Heart left ventricle (tissue), 16 donors: Measurements from ENCODE around the gene SIGLEC9. TPM values are rescaled to one million over a fixed set of nuclear protein-coding genes. Genes with fewer than 3 reads are reported as not detected.

ENCODE experiments used
- ATAC-seq, 4 donors: fragments of 200-7000 bp; cut with Tn5 transposase; one replicate each; pipeline ENCODE4 v1.9.1; 2020 to 2022; ENCODE audit warnings: moderate library complexity in 4 of 4, mild to moderate bottlenecking in 3 of 4, moderate number of reproducible peaks in 1 of 4
- DNase-seq, 5 donors: peaks; one replicate each; pipeline ENCODE4 v3.0.0-alpha.2; 2020
- H3K27ac ChIP-seq, 12 donors: fragments of 200-600 bp; sonication (generic) in 4 of 12; one replicate each; pipeline versions ENCODE4 v1.5.0 to v1.8.0; 2016 to 2022; ENCODE audit warnings: mild to moderate bottlenecking in 2 of 12
- H3K27me3 ChIP-seq, 9 donors: fragments of 200-600 bp; sonication (generic) in 2 of 9; one replicate each; pipeline versions ENCODE4 v1.5.1 to v1.8.0; 2016 to 2022; ENCODE audit warnings: mild to moderate bottlenecking in 3 of 9
- H3K36me3 ChIP-seq, 9 donors: fragments of 200-600 bp; sonication (generic) in 2 of 9; one replicate each; pipeline versions ENCODE4 v1.5.0 to v1.8.0; 2018 to 2022; ENCODE audit warnings: mild to moderate bottlenecking in 2 of 9
- H3K4me1 ChIP-seq, 12 donors: fragments of 200-600 bp; sonication (generic) in 4 of 12; one replicate each; pipeline versions ENCODE4 v1.5.0 to v1.8.0; 2016 to 2022; ENCODE audit warnings: mild to moderate bottlenecking in 3 of 12
- H3K4me3 ChIP-seq, 12 donors: fragments of 200-600 bp; sonication (generic) in 4 of 12; one replicate each; pipeline versions ENCODE4 v1.5.0 to v1.8.0; 2017 to 2022; ENCODE audit warnings: mild to moderate bottlenecking in 9 of 12, moderate library complexity in 4 of 12
- H3K9me3 ChIP-seq, 12 donors: fragments of 200-600 bp; sonication (generic) in 4 of 12; one replicate each; pipeline versions ENCODE4 v1.5.0 to v1.8.0; 2016 to 2022; ENCODE audit warnings: mild to moderate bottlenecking in 1 of 12
- POLR2A ChIP-seq, 2 donors: fragments of 450-650 bp; IDR thresholded peaks; one replicate each; pipeline ENCODE4 v1.6.1; 2017; ENCODE audit warnings: antibody characterized with exemption in 2 of 2, mild to moderate bottlenecking in 2 of 2, moderate library complexity in 2 of 2
- WGBS, 4 donors: extraction: QIAGEN DNeasy Blood & Tissue Kit in 2 of 4; methylation state at CpG; one replicate each; pipeline versions ENCODE4 v1.1.5 to v1.1.7; 2013 to 2018; 5-methylcytosine and 5-hydroxymethylcytosine counted together
- intact Hi-C, 10 donors: fragments of 100-400 bp; cut with DNase I; formaldehyde crosslinking; loops; one replicate each; pipeline versions ENCODE4 v1.11.1 to v1.14.2; 2022
- polyA plus RNA-seq, 2 donors: library from polyadenylated mRNA; stranded (reverse); fragments of 200-250 nt; gene quantifications; one replicate each; pipeline ENCODE4 v1.2.3, GENCODE V29; 2013
- total RNA-seq, 9 donors: library from RNA; depleted of rRNA in 2 of 9; stranded (reverse); fragments of >200 nt in 2 of 9; fragmentation: NEBNext Ultra II Directional in 3 of 9; extraction: Animal tissue kit (Norgen Biotek cat#: 25700) in 3 of 9; gene quantifications; one replicate each; pipeline versions ENCODE4 v1.1.0 to v1.2.4, GENCODE V29; 2016 to 2023
- TF ChIP-seq, protein P1 (sequence below), 12 donors: fragments of 200-600 bp; sonication (generic) in 4 of 12; IDR thresholded peaks; one replicate each; pipeline versions ENCODE4 v1.5.0 to v1.8.0; 2018 to 2022; ENCODE audit warnings: antibody characterized with exemption in 12 of 12, mild to moderate bottlenecking in 5 of 12
- donor health status: ischemic (EF 13 %, LVEDD 7.1; RV severe dilation, severe dysfunction).
- donor health status: healthy with polysubstance abuse.
- donor health status: DM: no; HTN: yes; CAD: no.
- donor health status: DM: no; HTN: no; CAD: no.
- donor health status: ischemic (EF 25% LVEDD 6.9; RV normal size, moderate dysfunction).
- donor health status: ischemic (EF 25% LVEDD 5.7; RV mildly dilated, moderate dysfunction).
- donor health status: healthy.
- donor health status: DM: yes; HTN: yes; CAD: no.
- donor health status: ischemic (EF 35%, LVEDD 5.7; RV mildly dilated, moderate dysfunction).
- donor health status: nonischemic (EF 11% LVEDD 7.7; RV severe dilation, severe dysfunction).
- donor health status: DM: yes; HTN: yes; CAD: no.
- donor health status: PGD.
- donor health status: ischemic (EF 29% LVEDD 5.4; RV normal size, mild dysfunction).
- donor health status: nonischemic (EF 23%, LVEDD 6.1; RV moderate dilation, normal function).

SIGLEC9 gene
- total and polyA plus RNA-seq, 11 donors: 0.27 to 18.5 (median 1.7) TPM

DNA sequence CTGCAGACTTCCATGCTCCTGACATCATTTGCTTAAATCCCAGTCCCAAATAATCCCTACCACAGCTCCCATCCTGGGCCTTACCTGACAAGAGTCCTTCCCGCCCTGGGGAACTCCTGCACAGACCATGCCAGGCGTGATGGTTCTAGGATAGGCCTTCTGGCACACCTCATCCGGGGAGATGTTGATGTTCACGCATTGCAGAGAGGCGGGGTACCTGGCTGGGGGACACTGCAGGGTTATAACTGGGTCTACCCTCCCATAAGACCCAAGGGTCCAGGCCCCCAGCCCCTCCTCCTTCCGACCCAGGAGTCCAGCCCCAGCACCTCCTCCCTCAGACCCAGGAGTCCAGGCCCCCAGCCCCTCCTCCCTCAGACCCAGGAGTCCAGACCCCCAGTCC is 46.0 kb upstream of the SIGLEC9 start:
- TF ChIP-seq, protein P1, sequence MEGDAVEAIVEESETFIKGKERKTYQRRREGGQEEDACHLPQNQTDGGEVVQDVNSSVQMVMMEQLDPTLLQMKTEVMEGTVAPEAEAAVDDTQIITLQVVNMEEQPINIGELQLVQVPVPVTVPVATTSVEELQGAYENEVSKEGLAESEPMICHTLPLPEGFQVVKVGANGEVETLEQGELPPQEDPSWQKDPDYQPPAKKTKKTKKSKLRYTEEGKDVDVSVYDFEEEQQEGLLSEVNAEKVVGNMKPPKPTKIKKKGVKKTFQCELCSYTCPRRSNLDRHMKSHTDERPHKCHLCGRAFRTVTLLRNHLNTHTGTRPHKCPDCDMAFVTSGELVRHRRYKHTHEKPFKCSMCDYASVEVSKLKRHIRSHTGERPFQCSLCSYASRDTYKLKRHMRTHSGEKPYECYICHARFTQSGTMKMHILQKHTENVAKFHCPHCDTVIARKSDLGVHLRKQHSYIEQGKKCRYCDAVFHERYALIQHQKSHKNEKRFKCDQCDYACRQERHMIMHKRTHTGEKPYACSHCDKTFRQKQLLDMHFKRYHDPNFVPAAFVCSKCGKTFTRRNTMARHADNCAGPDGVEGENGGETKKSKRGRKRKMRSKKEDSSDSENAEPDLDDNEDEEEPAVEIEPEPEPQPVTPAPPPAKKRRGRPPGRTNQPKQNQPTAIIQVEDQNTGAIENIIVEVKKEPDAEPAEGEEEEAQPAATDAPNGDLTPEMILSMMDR (IDR thresholded peaks at IDR 0.05): no peak
- TF ChIP-seq POLR2A (IDR thresholded peaks at IDR 0.05): no peak
- no peak for ATAC-seq
- DNase-seq: no peak
- Histone ChIP-seq H3K9me3 (peaks cover 0 to 11% (median 3%) of the 10 kb centered on the region in 12 donors), H3K36me3 (no peaks in the 10 kb centered on the region), H3K27me3 (no peaks in the 10 kb centered on the region), H3K27ac (no peak overlapping the region), H3K4me1 (peaks cover 0 to 8% (median 4%) of the 10 kb centered on the region in 12 donors), H3K4me3 (no peak overlapping the region)
- WGBS, 4 donors: 92 to 97% (median 94%) methylated on average over 6 of the region's 6 CpGs
- intact Hi-C loops: no loop called here

DNA sequence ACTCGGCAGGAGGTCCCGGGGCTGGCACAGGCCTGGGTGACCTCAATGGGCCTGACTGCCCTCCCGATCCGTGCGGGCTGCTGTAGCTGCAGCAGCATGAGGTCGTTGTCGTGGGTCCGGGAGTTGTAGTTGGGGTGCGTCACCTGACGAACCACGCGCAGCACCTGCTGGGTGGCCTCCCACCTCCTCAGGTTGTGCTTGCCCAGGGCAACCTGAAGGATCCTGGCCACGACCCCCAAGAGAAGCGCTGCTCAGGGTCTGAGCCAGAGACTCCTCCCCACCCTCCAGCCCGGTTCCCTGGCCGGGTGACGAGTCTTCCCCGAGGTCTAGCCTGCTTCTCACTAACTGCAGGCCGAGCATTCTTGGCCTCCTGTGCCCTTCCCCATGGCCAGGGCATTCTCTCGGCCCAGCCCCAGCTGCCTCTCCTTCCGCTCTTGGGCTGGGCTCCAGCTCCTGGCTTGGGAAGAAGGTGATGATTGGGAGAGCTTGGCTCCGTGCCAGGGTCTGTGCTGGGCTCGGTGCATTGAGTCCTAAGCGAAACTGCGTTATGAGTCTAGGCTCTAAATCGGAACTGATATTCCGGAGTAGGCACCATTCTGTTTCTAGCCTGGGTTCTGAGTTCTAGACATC is 45.1 kb upstream of the SIGLEC9 start:
- H3K4me3 ChIP-seq: no peak overlapping the region
- 64 to 68% (median 65%) methylated on average over 25 to 27 of the region's 27 CpGs for WGBS, 4 donors
- TF ChIP-seq, protein P1 (IDR thresholded peaks at IDR 0.05): no peak
- TF ChIP-seq POLR2A (IDR thresholded peaks at IDR 0.05): no peak
- peaks cover 0 to 2% (median 0%) of the 10 kb centered on the region in 12 donors for H3K9me3 ChIP-seq
- H3K27me3 ChIP-seq: no peaks in the 10 kb centered on the region
- DNase-seq (peak; percentile 40 to 89 (median 83)), ATAC-seq (peak; percentile 26 to 91 (median 84))
- no peaks in the 10 kb centered on the region for H3K36me3 ChIP-seq
- H3K4me1 ChIP-seq: peaks cover 0 to 8% (median 4%) of the 10 kb centered on the region in 12 donors
- intact Hi-C loops: loop anchor here in 1 of 10 donors (5.0 kb wide), 1 partner anchor 47 kb away; no protein-coding TSS in a partner anchor
- no peak overlapping the region for H3K27ac ChIP-seq

GRCh38 chr19:51081476-51081875 is 43.2 kb upstream of the SIGLEC9 start:
- no peak overlapping the region for H3K4me3 ChIP-seq
- H3K27me3 ChIP-seq: no peaks in the 10 kb centered on the region
- intact Hi-C loops: loop anchor here in 1 of 10 donors (5.0 kb wide), 1 partner anchor 49 kb away; no protein-coding TSS in a partner anchor
- TF ChIP-seq, protein P1 (IDR thresholded peaks at IDR 0.05): no peak
- TF ChIP-seq POLR2A (IDR thresholded peaks at IDR 0.05): no peak
- peaks cover 0 to 8% (median 4%) of the 10 kb centered on the region in 12 donors for H3K4me1 ChIP-seq
- H3K36me3 ChIP-seq: no peaks in the 10 kb centered on the region
- H3K9me3 ChIP-seq: no peaks in the 10 kb centered on the region
- H3K27ac ChIP-seq: no peak overlapping the region
- WGBS, 4 donors: 79 to 85% (median 80%) methylated on average over 9 to 14 of the region's 14 CpGs
- ATAC-seq (no peak), DNase-seq (no peak)

DNA sequence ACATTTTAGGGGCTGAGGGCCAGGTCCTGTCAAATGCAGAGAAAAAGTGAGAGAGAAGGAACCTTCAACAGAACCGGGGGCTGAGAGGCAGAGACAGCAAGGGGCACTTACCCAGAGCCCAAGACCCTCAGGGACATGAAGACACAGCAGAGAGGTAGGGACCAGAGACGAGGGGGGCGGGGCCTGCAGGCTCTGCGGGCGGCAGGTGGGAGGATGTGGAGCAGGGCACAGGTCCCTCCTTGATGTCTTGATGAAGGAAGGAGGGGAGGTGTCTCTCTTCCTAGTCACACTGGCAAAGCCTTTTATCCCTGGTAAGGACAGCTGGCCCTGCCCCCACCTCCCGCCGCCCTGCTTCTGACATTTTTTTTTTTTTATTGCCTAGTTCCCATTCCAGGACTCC is 42.1 kb upstream of the SIGLEC9 start, which contains the start of gene KLK14:
Gene KLK14, minus strand, starts transcription at position 277 of the 400 bp plus-strand sequence. Its CDS starts 273 bp downstream, at position 4.
- H3K4me1 ChIP-seq: peaks cover 0 to 8% (median 4%) of the 10 kb centered on the region in 12 donors
- H3K27ac ChIP-seq: no peak within 1 kb of the TSS
- H3K9me3 ChIP-seq: no peaks in the 10 kb centered on the region
- H3K36me3 ChIP-seq: no peaks in the 10 kb centered on the region
- 29 to 50% (median 35%) methylated on average over 7 of the region's 7 CpGs for WGBS, 4 donors
- no peak within 1 kb of the TSS for H3K4me3 ChIP-seq
- no peak for DNase-seq
- intact Hi-C loops: loop anchor here in 1 of 10 donors (5.0 kb wide), 1 partner anchor 50 kb away; no protein-coding TSS in a partner anchor
- TF ChIP-seq, protein P1 (IDR thresholded peaks at IDR 0.05): no peak
- TF ChIP-seq POLR2A (IDR thresholded peaks at IDR 0.05): no peak
- no peaks in the 10 kb centered on the region for H3K27me3 ChIP-seq
- no peak for ATAC-seq
